Left lung (tissue), 10 donors: Measurements from ENCODE around the gene DGKQ. TPM values are rescaled to one million over a fixed set of nuclear protein-coding genes. Genes with fewer than 3 reads are reported as not detected.

ENCODE experiments used
- ATAC-seq: fragments of 200-7000 bp; cut with Tn5 transposase; one replicate; pipeline ENCODE4 v1.9.1; 2020; ENCODE audit warnings: moderate library complexity
- DNase-seq, 4 donors: peaks; one replicate each; pipeline ENCODE4 v3.0.0-alpha.2; 2013 to 2020
- H3K27ac ChIP-seq, 2 donors: fragments of 200-600 bp; sonication (generic) in 1 of 2; one replicate each; pipeline versions ENCODE4 v1.5.0 to v1.8.0; 2020 to 2021
- H3K27me3 ChIP-seq, 2 donors: fragments of 200-600 bp; sonication (generic) in 1 of 2; one replicate each; pipeline versions ENCODE4 v1.5.0 to v1.8.0; 2020 to 2021
- H3K36me3 ChIP-seq, 2 donors: fragments of 200-600 bp; sonication (generic) in 1 of 2; one replicate each; pipeline versions ENCODE4 v1.5.0 to v1.8.0; 2020 to 2021
- H3K4me1 ChIP-seq, 2 donors: fragments of 200-600 bp; one replicate each; pipeline ENCODE4 v1.8.0; 2021
- H3K4me3 ChIP-seq, 2 donors: fragments of 200-600 bp; sonication (generic) in 1 of 2; one replicate each; pipeline versions ENCODE4 v1.5.0 to v1.8.0; 2020 to 2021; ENCODE audit warnings: mild to moderate bottlenecking in 1 of 2
- H3K9me3 ChIP-seq, 2 donors: fragments of 200-600 bp; sonication (generic) in 1 of 2; one replicate each; pipeline versions ENCODE4 v1.5.0 to v1.8.0; 2020 to 2021
- intact Hi-C, 2 donors: fragments of 100-400 bp; cut with DNase I; formaldehyde crosslinking; loops; one replicate each; pipeline versions ENCODE4 v1.11.2 to v1.14.2; 2022
- polyA plus RNA-seq, 6 donors: library from polyadenylated mRNA; unstranded; fragments of 120-200 nt; gene quantifications; one replicate each; pipeline ENCODE4 v1.2.1, GENCODE V29; 2013; ENCODE audit not compliant: insufficient read length in 6 of 6
- total RNA-seq, 2 donors: library from RNA; stranded (reverse); fragmentation: NEBNext Ultra II Directional; extraction: Animal tissue kit (Norgen Biotek cat#: 25700); gene quantifications; one replicate each; pipeline ENCODE4 v1.2.1, GENCODE V29; 2021
- TF ChIP-seq, protein P1 (sequence below), 2 donors: fragments of 200-600 bp; sonication (generic) in 1 of 2; IDR thresholded peaks; one replicate each; pipeline versions ENCODE4 v1.5.0 to v1.8.0; 2021; ENCODE audit warnings: antibody characterized with exemption in 2 of 2
- donor health status: DM: no; HTN: yes; CAD: no.
- donor health status: DM: no; HTN: no; CAD: no.

Gene DGKQ
- total and polyA plus RNA-seq, 8 donors = 5.0 to 19.8 (median 6.7) TPM

DNA sequence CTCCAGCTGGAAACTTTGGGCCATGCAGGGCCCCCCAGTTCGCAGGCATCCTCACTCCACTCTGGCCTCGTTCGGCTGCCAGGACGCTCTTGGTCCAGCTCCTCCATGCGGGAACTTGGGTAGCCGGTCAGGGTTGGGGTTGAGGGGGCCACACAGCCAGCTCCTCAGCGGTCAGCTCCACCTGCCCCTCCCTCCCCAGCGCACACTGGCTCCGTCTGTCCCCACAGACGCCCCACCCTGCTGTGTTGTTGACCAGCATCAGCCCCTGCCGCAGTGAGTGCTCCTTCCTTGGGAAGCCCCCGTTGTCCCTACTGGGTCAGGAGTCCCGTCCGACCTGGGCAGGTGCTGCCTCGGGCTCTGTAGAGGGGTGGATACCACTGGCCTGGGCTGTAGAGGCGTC, 43.8 kb upstream of the DGKQ start:
- Histone ChIP-seq H3K9me3 (no peaks in the 10 kb centered on the region), H3K27ac (no peak overlapping the region), H3K27me3 (peaks cover 0 to 7% of the 10 kb centered on the region in 2 donors), H3K4me3 (no peak overlapping the region), H3K36me3 (no peaks in the 10 kb centered on the region), H3K4me1 (peaks cover 0 to 7% of the 10 kb centered on the region in 2 donors)
- ATAC-seq (no peak), DNase-seq (no peak)
- TF ChIP-seq, protein P1, sequence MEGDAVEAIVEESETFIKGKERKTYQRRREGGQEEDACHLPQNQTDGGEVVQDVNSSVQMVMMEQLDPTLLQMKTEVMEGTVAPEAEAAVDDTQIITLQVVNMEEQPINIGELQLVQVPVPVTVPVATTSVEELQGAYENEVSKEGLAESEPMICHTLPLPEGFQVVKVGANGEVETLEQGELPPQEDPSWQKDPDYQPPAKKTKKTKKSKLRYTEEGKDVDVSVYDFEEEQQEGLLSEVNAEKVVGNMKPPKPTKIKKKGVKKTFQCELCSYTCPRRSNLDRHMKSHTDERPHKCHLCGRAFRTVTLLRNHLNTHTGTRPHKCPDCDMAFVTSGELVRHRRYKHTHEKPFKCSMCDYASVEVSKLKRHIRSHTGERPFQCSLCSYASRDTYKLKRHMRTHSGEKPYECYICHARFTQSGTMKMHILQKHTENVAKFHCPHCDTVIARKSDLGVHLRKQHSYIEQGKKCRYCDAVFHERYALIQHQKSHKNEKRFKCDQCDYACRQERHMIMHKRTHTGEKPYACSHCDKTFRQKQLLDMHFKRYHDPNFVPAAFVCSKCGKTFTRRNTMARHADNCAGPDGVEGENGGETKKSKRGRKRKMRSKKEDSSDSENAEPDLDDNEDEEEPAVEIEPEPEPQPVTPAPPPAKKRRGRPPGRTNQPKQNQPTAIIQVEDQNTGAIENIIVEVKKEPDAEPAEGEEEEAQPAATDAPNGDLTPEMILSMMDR (IDR thresholded peaks at IDR 0.05) = no peak
- intact Hi-C loops = no loop called here

DNA sequence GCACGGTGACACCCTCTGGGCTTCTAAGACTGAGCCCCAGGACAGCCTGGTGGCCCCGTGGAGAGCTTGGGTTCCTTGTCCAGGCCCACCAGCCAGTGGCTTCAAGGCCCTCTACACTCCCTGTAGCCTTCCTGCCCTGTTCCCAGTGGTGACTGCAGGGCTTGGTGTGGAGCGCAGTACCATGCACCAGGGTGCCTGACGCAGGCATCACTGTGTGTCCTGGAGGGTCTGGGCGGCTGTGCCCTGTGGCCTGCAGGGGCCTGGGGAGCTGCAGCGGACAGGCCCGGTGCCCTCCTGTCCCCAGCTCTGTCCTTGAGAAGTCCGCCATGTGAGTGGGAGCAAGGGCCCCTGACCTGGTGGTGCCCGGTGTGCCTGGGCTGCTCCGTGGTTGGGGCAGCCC, 42.4 kb upstream of the DGKQ start:
- H3K27ac ChIP-seq = no peak overlapping the region
- H3K27me3 ChIP-seq = peaks cover 0 to 10% of the 10 kb centered on the region in 2 donors
- DNase-seq (no peak), ATAC-seq (no peak)
- intact Hi-C loops = no loop called here
- TF ChIP-seq, protein P1 (IDR thresholded peaks at IDR 0.05) = no peak
- H3K9me3 ChIP-seq = no peaks in the 10 kb centered on the region
- H3K4me1 ChIP-seq = peaks cover 3 to 12% of the 10 kb centered on the region in 2 donors
- H3K4me3 ChIP-seq = no peak overlapping the region
- no peaks in the 10 kb centered on the region for H3K36me3 ChIP-seq

DNA sequence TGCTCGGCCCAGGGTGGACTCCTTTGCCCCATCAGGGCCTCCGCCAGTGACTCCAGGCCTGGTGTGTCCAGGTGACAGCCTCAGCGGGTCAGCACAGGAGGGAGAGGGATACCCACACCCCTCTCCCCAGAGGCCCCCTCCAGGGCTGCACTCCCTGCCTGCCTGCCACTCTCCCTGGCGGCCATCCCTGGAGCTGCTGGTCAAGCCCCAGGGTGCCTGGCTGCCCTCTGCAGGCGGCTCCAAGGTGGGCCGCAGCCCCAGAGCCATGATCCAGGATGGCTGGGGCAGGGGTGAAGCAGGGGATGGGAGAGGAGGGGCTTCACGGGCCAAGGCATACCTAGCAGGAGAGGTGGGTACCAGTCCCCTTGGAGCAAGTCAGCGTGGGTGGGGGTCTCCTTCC, 41.8 kb upstream of the DGKQ start:
- peaks cover 8 to 18% of the 10 kb centered on the region in 2 donors for H3K4me1 ChIP-seq
- no peak overlapping the region for H3K4me3 ChIP-seq
- H3K27ac ChIP-seq = no peak overlapping the region
- H3K9me3 ChIP-seq = no peaks in the 10 kb centered on the region
- H3K27me3 ChIP-seq = peaks cover 0 to 15% of the 10 kb centered on the region in 2 donors
- TF ChIP-seq, protein P1 (IDR thresholded peaks at IDR 0.05) = no peak
- intact Hi-C loops = no loop called here
- no peak for ATAC-seq
- no peaks in the 10 kb centered on the region for H3K36me3 ChIP-seq
- DNase-seq = no peak

DNA sequence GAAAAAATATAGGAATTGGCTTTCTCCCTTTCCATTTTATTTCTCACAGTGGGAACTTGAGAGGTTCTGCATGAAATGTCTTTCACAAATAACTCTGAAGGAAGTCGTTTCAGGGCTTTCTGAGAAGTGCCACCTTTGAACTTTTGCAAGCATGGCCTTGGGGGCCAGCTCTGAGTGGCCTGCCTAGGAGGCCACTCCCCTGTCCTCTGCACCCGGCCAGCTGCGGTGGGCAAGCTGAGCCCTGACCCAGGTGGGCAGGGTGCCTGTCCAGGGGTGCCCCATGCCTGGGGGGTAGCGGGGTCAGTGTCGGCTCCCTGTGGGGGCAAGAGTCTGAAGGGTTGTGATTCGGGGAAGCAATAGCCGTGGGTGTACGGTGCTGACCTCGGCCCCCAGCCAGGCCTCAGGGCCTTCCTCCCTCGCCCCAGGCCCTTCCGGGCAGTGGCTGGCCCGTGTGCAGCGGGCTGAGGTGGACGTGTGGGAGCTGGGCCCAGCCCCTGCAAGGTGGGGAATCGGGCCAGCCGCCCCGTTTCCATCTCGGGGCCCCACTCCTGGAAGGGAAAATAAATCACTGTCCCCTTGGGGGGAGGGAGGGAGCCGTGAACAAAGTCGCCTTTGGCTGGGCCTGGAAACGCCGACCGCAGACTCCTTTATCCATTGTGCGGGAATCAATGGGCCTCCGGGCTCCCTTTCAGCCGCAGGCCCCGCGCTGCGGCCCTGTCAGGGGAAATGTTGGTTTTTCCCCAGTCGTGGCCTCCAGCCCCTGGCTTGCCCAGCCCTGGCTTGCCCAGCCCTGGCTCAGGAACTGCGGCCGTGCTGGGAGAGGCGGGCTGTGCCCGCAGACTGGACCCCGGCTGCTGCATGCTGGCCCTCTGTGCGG, 41.2 kb upstream of the DGKQ start:
- H3K36me3 ChIP-seq = no peaks in the 10 kb centered on the region
- H3K4me3 ChIP-seq = no peak overlapping the region
- no peaks in the 10 kb centered on the region for H3K9me3 ChIP-seq
- H3K4me1 ChIP-seq = peaks cover 11 to 22% of the 10 kb centered on the region in 2 donors
- TF ChIP-seq, protein P1 (IDR thresholded peaks at IDR 0.05) = no peak
- intact Hi-C loops = no loop called here
- peaks cover 0 to 19% of the 10 kb centered on the region in 2 donors for H3K27me3 ChIP-seq
- H3K27ac ChIP-seq = no peak overlapping the region
- no peak for ATAC-seq
- no peak for DNase-seq

DNA sequence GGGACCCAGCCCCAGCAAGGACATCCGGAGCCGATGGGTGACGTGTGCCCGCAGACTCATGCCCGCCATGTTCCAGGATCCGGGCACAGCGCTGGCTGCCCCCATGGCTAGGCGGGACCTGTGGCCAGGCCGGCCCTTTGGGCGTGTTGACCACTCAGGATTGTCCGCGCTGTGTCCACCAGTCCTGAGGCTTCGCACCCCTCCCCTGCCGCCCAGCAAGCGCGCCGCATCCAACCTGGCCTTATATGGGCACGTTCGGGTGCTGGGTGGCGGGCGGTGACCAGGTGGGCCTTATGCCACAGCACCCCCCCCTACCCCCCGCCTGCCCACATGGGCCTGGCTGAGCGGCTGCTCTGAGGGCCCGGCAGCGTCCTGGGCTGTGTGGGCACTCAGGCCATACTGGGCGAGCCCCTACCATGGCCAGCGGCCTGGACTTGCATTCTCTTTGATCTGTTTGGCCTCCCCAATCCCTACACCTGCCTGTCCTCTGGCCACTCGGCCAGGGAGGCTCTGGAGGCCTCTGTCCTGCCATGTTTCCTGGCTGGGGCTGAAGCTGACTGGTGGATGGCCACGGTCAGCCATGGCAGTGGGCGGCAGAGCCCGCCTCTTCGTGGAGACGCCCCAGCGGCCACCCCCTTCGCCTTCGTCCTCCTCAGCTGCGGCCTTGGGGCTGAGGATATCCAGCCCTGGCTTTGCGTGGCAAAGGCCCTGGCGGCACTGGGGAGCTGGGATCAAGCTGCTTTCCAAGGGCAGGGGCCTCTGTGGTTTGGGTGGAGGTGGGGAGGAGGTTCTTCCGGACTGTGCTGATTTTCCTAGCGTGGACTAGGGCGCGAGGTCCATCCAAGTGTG, 40.1 kb upstream of the DGKQ start:
- DNase-seq = no peak
- intact Hi-C loops = no loop called here
- H3K9me3 ChIP-seq = no peaks in the 10 kb centered on the region
- H3K27ac ChIP-seq = no peak overlapping the region
- no peaks in the 10 kb centered on the region for H3K36me3 ChIP-seq
- H3K4me3 ChIP-seq = no peak overlapping the region
- no peak for ATAC-seq
- TF ChIP-seq, protein P1 (IDR thresholded peaks at IDR 0.05) = no peak
- peaks cover 15 to 29% of the 10 kb centered on the region in 2 donors for H3K4me1 ChIP-seq
- peaks cover 6 to 27% of the 10 kb centered on the region in 2 donors for H3K27me3 ChIP-seq
